Measurements from ENCODE around the gene CLASRP. TPM values are rescaled to one million over a fixed set of nuclear protein-coding genes. Genes with fewer than 3 reads are reported as not detected.

CLASRP gene
- total and polyA plus RNA-seq, 9 of the 15 experiments (the other 6 are each of a cell fraction or from before 2014, with no cell fraction given), result 0.94 to 86.3 (median 44.0) TPM

GRCh38 chr19:45001087-45001739 lies 37.6 kb upstream of the CLASRP start, which contains the start of gene RELB (continued):
- TF ChIP-seq SMC3 (conservative IDR thresholded peaks at IDR 0.05; ENCODE audit: insufficient read depth, low read depth, low read length) (no peak), ZNF444 (CRISPR knock-in tag; IDR thresholded peaks at IDR 0.05) (no peak), HNRNPK (IDR thresholded peaks at IDR 0.05; ENCODE audit: low read depth, low read length, poor library complexity, severe bottlenecking) (no peak), YY1 (IDR thresholded peaks at IDR 0.05; ENCODE audit: borderline replicate concordance in 1 of 3, control insufficient read depth in 1 of 3, extremely low read depth in 1 of 3, insufficient read depth in 3 of 3, insufficient read length in 1 of 3, insufficient replicate concordance in 2 of 3, low read depth in 1 of 3, low read length in 2 of 3) (no peak), ZFP36 (IDR thresholded peaks at IDR 0.05; ENCODE audit: low read depth, low read length, partially characterized antibody) (peak; percentile 25), ZBTB7A (IDR thresholded peaks at IDR 0.05; ENCODE audit: borderline replicate concordance, control insufficient read depth, low read depth, low read length) (0 out of 2 replicates have a peak, but pooled peaks have one; percentile 41), LCOR (CRISPR knock-in tag; IDR thresholded peaks at IDR 0.05) (no peak), SIN3B (IDR thresholded peaks at IDR 0.05; ENCODE audit: low read depth) (no peak), JUND (IDR thresholded peaks at IDR 0.05; ENCODE audit: borderline replicate concordance, low read depth, low read length) (peak; percentile 56; the same call in 1 of the 2 replicates), JUND (tag; IDR thresholded peaks at IDR 0.05; ENCODE audit: borderline replicate concordance, low read depth, low read length) (no peak; the same call in 2 of the 3 replicates), SMARCA5 (IDR thresholded peaks at IDR 0.05) (peak; percentile 76; the same call in 1 of the 2 replicates), FOXK2 (conservative IDR thresholded peaks at IDR 0.05 in 1 of 2, IDR thresholded peaks at IDR 0.05 in 1 of 2; ENCODE audit: low read depth in 2 of 2) (0 out of 4 replicates have a peak, but pooled peaks of 1 of the 2 experiments have one; percentile 14), ZNF407 (IDR thresholded peaks at IDR 0.05; ENCODE audit: low read depth) (no peak), CC2D1A (IDR thresholded peaks at IDR 0.05) (no peak), SREBF2 (CRISPR knock-in tag; IDR thresholded peaks at IDR 0.05) (no peak), PHF8 (IDR thresholded peaks at IDR 0.05; ENCODE audit: borderline replicate concordance, low read length) (peak; percentile 56; the same call in 1 of the 2 replicates), MCM5 (IDR thresholded peaks at IDR 0.05; ENCODE audit: low read depth) (no peak), BCL6 (CRISPR knock-in tag; IDR thresholded peaks at IDR 0.05) (no peak), ZNF436 (CRISPR knock-in tag; IDR thresholded peaks at IDR 0.05) (no peak)
